Measurements from ENCODE around the gene PHAF1.

DNA sequence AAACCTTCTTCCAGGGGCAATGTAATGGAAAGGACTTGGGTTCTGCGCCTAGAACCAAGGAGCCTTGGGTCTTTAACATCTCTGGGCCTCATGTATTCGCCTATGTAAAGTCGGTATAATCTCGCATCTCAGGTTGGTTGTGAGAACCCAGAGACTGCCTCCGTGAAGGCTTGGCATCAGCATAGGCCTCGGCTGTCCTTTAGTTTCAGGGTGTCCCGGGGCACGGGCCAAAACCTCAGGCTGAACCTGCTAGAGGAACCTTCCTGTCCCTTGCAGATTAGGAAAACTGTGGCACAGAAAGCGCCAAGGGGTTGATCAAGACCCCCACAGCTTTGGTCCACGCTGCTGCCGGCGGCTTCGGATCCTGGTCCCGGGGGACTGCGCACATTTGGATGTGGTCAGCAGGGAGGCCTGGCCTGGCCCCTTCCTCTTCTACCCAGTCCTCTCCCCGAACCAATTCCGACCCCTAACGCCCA is 772 bp upstream of the PHAF1 start:
- TF ChIP-seq CTCF (IDR thresholded peaks at IDR 0.05 in 8 of 11, conservative IDR thresholded peaks at IDR 0.05 in 3 of 11) (no peak), POLR2AphosphoS5 (IDR thresholded peaks at IDR 0.05) (no peak), POLR2A (IDR thresholded peaks at IDR 0.05) (no peak)
